ENCODE results near the gene RAB5IF.

GRCh38 chr20:36644706-36645095, 39.1 kb downstream of the RAB5IF start:
- TF ChIP-seq, protein P1, sequence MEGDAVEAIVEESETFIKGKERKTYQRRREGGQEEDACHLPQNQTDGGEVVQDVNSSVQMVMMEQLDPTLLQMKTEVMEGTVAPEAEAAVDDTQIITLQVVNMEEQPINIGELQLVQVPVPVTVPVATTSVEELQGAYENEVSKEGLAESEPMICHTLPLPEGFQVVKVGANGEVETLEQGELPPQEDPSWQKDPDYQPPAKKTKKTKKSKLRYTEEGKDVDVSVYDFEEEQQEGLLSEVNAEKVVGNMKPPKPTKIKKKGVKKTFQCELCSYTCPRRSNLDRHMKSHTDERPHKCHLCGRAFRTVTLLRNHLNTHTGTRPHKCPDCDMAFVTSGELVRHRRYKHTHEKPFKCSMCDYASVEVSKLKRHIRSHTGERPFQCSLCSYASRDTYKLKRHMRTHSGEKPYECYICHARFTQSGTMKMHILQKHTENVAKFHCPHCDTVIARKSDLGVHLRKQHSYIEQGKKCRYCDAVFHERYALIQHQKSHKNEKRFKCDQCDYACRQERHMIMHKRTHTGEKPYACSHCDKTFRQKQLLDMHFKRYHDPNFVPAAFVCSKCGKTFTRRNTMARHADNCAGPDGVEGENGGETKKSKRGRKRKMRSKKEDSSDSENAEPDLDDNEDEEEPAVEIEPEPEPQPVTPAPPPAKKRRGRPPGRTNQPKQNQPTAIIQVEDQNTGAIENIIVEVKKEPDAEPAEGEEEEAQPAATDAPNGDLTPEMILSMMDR (IDR thresholded peaks at IDR 0.05) = no peak
- TF ChIP-seq POLR2A (IDR thresholded peaks at IDR 0.05) = no peak

All from thyroid gland (tissue), 4 donors.